Activated CD4-positive, alpha-beta T cell treated with anti-CD3 and anti-CD28 coated beads, Interleukin-10, Interleukin-2, amounts not matched to agents 100 ng/mL and 50 ng/mL, durations not matched to agents 16 hours and 8 hours (primary cell): ENCODE results near the gene UST.
"Not testable (repeated sequence)": the region's sequence is repeated elsewhere in the genome, so short reads cannot be mapped to it uniquely, and the experiment has no call there.

Experiments used
- DNase-seq: peaks from one replicate; pipeline ENCODE4 v3.0.0-alpha.2; 2020

UST gene

GRCh38 chr6:149098700-149099276 is 352.0 kb downstream of the UST start:
- no peak for DNase-seq

- no peak for DNase-seq
Observed at GRCh38 chr6:149102324-149102723, 355.5 kb downstream of the UST start.

GRCh38 chr6:149103950-149104349 is 357.1 kb downstream of the UST start:
- DNase-seq = not testable (repeated sequence)

GRCh38 chr6:149107520-149107919 is 360.7 kb downstream of the UST start:
- DNase-seq = no peak

GRCh38 chr6:149108038-149108748 is 361.4 kb downstream of the UST start:
- no peak for DNase-seq

GRCh38 chr6:149108749-149109100 is 361.9 kb downstream of the UST start:
- no peak for DNase-seq

GRCh38 chr6:149109397-149110070 is 362.7 kb downstream of the UST start:
- no peak for DNase-seq

GRCh38 chr6:149111556-149112115 is 364.8 kb downstream of the UST start:
- DNase-seq = no peak

GRCh38 chr6:149112976-149113375 is 366.1 kb downstream of the UST start:
- peak; percentile 48 for DNase-seq

GRCh38 chr6:149114167-149114566 is 367.3 kb downstream of the UST start:
- DNase-seq = no peak

- DNase-seq = no peak
Observed at GRCh38 chr6:149118737-149119653, 372.2 kb downstream of the UST start.

- DNase-seq = peak; percentile 31
Observed at GRCh38 chr6:149122850-149123821, 376.3 kb downstream of the UST start.

- DNase-seq = no peak
Observed at GRCh38 chr6:149125309-149125708, 378.5 kb downstream of the UST start.
